A673 (cell line): Measurements from ENCODE around the gene CCDC191. TPM values are rescaled to one million over a fixed set of nuclear protein-coding genes. Genes with fewer than 3 reads are reported as not detected.

ENCODE experiments used
- BruUV-seq: library from RNA; stranded (reverse); fragments of 400-500 nt; replicated peaks from 2 replicates; lab custom pipeline; 2021; lab: Mats Ljungman, UMichigan
- CTCF ChIA-PET: fragments of 300-600 bp; sonication (Branson Sonifier 250); formaldehyde crosslinking; loops from one replicate; lab custom pipeline; 2022; ENCODE audit warnings: antibody characterized with exemption; lab: Charles Lee
- POLR2A ChIA-PET: fragments of 300-600 bp; sonication (Branson Sonifier 250); formaldehyde crosslinking; loops from one replicate; lab custom pipeline; 2022; ENCODE audit warnings: antibody characterized with exemption; ENCODE audit not compliant: low non-redundant PET; lab: Charles Lee
- DNase-seq: peaks from one replicate; pipeline ENCODE4 v3.0.0-alpha.2; 2015; ENCODE audit warnings: low spot score
- H3K27ac ChIP-seq: fragments of 200-600 bp; sonication (generic); 2 replicates; pipeline ENCODE4 v1.5.1; 2016; ENCODE audit warnings: mixed run types, low read depth, mild to moderate bottlenecking, mixed read lengths, antibody characterized with exemption, low read length; ENCODE audit not compliant: poor library complexity, severe bottlenecking
- H3K27me3 ChIP-seq: fragments of 200-600 bp; sonication (generic); replicated peaks from 2 replicates; pipeline ENCODE4 v1.6.1; 2017; ENCODE audit warnings: mixed run types, low read depth, mild to moderate bottlenecking, mixed read lengths, antibody characterized with exemption, low read length; ENCODE audit not compliant: insufficient read depth, poor library complexity
- H3K36me3 ChIP-seq: fragments of 200-600 bp; sonication (generic); 2 replicates; pipeline ENCODE4 v1.6.1; 2016; ENCODE audit warnings: mixed run types, mild to moderate bottlenecking, mixed read lengths, antibody characterized with exemption, low read length; ENCODE audit not compliant: insufficient read depth, poor library complexity, severe bottlenecking
- H3K4me1 ChIP-seq: fragments of 200-600 bp; sonication (generic); 2 replicates; pipeline ENCODE4 v1.6.1; 2017; ENCODE audit warnings: mixed run types, mild to moderate bottlenecking, mixed read lengths, antibody characterized with exemption, low read length; ENCODE audit not compliant: insufficient read depth, poor library complexity, severe bottlenecking
- H3K4me3 ChIP-seq: fragments of 200-600 bp; sonication (generic); 2 replicates; pipeline ENCODE4 v1.5.1; 2016; ENCODE audit warnings: low read depth, mixed run types, mild to moderate bottlenecking, mixed read lengths, low read length; ENCODE audit not compliant: poor library complexity, severe bottlenecking
- H3K9me3 ChIP-seq: fragments of 200-600 bp; sonication (generic); 2 replicates; pipeline ENCODE4 v1.6.1; 2016; ENCODE audit warnings: mixed run types, low read depth, mild to moderate bottlenecking, mixed read lengths, antibody characterized with exemption, low read length; ENCODE audit not compliant: poor library complexity, severe bottlenecking
- CTCF ChIP-seq: fragments of 300-800, 200-600 bp; sonication (generic); conservative IDR thresholded peaks from 2 replicates; pipeline ENCODE4 v1.5.1; 2017; ENCODE audit warnings: low read depth, mild to moderate bottlenecking, antibody characterized with exemption, low read length, moderate library complexity, mixed read lengths
- EZH2 ChIP-seq: fragments of 200-600 bp; sonication (generic); IDR thresholded peaks from 2 replicates; pipeline ENCODE4 v1.6.1; 2017; ENCODE audit warnings: borderline replicate concordance, low read depth, mild to moderate bottlenecking, mixed read lengths, antibody characterized with exemption, low read length; ENCODE audit not compliant: poor library complexity, severe bottlenecking
- intact Hi-C: fragments of 100-400 bp; cut with micrococcal nuclease; formaldehyde crosslinking; loops from one replicate; pipeline ENCODE4 v1.10.0; 2022; ENCODE audit not compliant: unreplicated experiment
- total RNA-seq: library from RNA; stranded (reverse); gene quantifications from 2 replicates; pipeline ENCODE4 v1.2.3, GENCODE V29; 2021

The CCDC191 gene
- total RNA-seq, 1 experiment from 2014 or later = 1.1 TPM

GRCh38 chr3:113968986-113969385, 87.3 kb downstream of the CCDC191 start:
- H3K4me1 ChIP-seq = no peaks in the 10 kb centered on the region
- CTCF ChIA-PET = no interaction called here
- TF ChIP-seq CTCF (no peak), EZH2 (no peak)
- intact Hi-C loops = no loop called here
- peak; percentile 40 for DNase-seq
- BruUV-seq = no TSS peak
- no peaks in the 10 kb centered on the region for H3K9me3 ChIP-seq
- POLR2A ChIA-PET = no interaction called here
- H3K4me3 ChIP-seq = no peak overlapping the region
- H3K27me3 ChIP-seq = no peaks in the 10 kb centered on the region
- H3K36me3 ChIP-seq = no peaks in the 10 kb centered on the region
- H3K27ac ChIP-seq = no peak overlapping the region

GRCh38 chr3:113966172-113966571, 90.2 kb downstream of the CCDC191 start:
- intact Hi-C loops = no loop called here
- Histone ChIP-seq H3K27me3 (no peaks in the 10 kb centered on the region), H3K4me1 (no peaks in the 10 kb centered on the region), H3K4me3 (no peak overlapping the region), H3K27ac (no peak overlapping the region), H3K9me3 (no peaks in the 10 kb centered on the region), H3K36me3 (no peaks in the 10 kb centered on the region)
- no peak for DNase-seq
- ChIA-PET POLR2A (no interaction called here), CTCF (no interaction called here)
- TF ChIP-seq CTCF (no peak), EZH2 (no peak)
- BruUV-seq = no TSS peak

GRCh38 chr3:113963879-113964278, 92.4 kb downstream of the CCDC191 start:
- no peaks in the 10 kb centered on the region for H3K27me3 ChIP-seq
- H3K4me1 ChIP-seq = no peaks in the 10 kb centered on the region
- POLR2A ChIA-PET = no interaction called here
- H3K36me3 ChIP-seq = no peaks in the 10 kb centered on the region
- CTCF ChIA-PET = no interaction called here
- no peak for TF ChIP-seq EZH2
- no peak for TF ChIP-seq CTCF
- H3K27ac ChIP-seq = no peak overlapping the region
- no peak for DNase-seq
- no TSS peak for BruUV-seq
- H3K9me3 ChIP-seq = no peaks in the 10 kb centered on the region
- intact Hi-C loops = no loop called here
- no peak overlapping the region for H3K4me3 ChIP-seq
